GM12872 (cell line): Measurements from ENCODE around the gene SLC28A1.

Experiments
- TF ChIP-seq, protein P1 (sequence below): IDR thresholded peaks from 3 replicates; pipeline ENCODE4 v1.5.1; 2011; ENCODE audit warnings: low read depth, mild to moderate bottlenecking, low read length, moderate library complexity; ENCODE audit not compliant: insufficient read depth

The SLC28A1 gene

DNA sequence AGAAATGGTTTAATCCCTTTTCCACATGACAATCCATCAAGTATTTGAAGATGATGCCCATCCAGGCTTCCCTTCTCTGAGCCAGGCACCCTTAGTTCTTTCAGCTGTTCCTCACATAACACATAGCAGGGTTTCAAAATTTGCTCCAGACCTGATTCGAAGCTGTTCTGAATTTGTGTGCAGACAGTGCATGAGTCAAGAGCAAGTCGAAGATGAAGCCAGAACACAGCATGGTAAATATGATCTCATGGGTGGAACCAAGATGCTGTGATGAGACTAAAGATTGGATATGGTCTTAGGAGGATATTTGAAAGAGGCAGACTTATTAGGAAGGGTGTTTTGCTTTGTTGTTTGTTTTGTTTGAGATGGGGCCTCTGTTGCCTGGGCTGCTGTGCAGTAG lies 64.6 kb downstream of the SLC28A1 start:
- TF ChIP-seq, protein P1, sequence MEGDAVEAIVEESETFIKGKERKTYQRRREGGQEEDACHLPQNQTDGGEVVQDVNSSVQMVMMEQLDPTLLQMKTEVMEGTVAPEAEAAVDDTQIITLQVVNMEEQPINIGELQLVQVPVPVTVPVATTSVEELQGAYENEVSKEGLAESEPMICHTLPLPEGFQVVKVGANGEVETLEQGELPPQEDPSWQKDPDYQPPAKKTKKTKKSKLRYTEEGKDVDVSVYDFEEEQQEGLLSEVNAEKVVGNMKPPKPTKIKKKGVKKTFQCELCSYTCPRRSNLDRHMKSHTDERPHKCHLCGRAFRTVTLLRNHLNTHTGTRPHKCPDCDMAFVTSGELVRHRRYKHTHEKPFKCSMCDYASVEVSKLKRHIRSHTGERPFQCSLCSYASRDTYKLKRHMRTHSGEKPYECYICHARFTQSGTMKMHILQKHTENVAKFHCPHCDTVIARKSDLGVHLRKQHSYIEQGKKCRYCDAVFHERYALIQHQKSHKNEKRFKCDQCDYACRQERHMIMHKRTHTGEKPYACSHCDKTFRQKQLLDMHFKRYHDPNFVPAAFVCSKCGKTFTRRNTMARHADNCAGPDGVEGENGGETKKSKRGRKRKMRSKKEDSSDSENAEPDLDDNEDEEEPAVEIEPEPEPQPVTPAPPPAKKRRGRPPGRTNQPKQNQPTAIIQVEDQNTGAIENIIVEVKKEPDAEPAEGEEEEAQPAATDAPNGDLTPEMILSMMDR, result no peak

DNA sequence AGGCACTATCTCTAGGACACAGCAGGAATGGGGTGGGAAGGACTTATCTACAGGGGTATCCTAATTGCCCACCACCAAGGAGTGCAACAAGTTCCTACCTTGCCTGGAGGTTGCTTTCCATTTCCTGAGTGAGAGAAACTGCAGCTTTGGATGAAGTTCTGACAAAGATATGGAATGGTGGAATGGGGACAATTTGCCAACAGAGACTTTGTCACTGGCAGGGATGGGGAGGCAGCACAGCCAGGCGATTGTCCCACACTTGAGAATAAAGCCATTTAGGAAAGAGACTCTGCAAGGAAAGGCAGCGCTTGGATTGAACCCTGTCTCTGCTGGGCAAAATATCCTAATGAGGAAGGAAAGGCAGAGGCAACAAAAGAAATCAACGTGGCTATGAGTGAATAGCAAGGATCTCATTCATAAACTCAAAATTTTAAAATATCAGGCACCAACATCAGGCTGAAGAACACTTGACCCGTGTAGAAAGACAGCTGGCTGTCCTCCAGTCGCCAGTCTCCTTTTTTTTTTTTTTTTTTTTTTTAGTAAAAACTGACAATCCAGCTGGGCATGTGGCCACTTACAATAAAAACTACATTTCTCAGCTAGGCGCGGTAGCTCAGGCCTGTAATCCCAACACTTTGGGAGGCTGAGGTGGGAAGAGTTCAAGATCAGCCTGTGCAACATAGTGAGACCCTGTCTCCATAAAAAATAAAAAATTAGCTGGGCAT lies 65.5 kb downstream of the SLC28A1 start:
- TF ChIP-seq, protein P1, result no peak

GRCh38 chr15:84950570-84951111 lies 66.2 kb downstream of the SLC28A1 start:
- TF ChIP-seq, protein P1, result no peak

GRCh38 chr15:84951736-84952135 lies 67.3 kb downstream of the SLC28A1 start:
- TF ChIP-seq, protein P1, result no peak

DNA sequence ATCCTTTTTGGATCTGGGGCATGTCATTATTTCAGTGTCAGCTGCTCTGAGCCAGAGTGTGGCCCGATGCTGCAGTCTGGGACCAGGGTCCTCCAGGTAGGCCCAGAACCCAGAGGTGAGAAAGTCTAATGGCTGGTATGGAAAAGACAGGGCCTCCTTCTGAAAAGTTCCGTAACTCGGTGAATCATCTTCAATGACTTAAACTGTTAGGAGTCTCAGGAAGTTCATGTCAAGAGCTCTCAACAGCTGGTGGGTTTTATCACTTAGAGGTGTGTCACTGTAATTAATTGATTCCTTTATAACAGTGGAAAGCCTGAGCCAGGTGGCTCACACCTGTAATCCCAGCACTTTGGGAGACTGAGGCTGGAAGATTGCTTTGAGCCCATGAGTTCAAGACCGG lies 68.7 kb downstream of the SLC28A1 start:
- TF ChIP-seq, protein P1, result no peak

DNA sequence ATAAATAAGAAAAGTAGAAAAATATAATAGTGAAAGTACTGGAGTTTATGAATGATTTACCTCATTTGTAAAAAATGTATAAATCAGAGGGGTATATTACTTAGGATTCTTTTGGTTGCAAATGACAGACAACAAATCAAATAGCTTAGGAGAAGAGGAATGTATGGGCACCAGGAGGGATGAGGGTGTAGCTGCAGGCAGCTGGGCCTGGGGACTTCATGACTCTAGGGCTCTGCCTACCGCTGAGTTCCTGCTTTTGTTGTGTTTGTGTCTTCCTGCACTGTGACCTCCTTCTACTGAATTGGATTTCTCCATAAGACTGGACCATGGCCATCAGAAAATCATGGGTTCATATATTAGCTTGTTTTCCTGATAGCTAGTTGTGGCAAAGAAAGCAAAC lies 69.3 kb downstream of the SLC28A1 start:
- TF ChIP-seq, protein P1, result no peak

GRCh38 chr15:84955089-84955848 lies 70.8 kb downstream of the SLC28A1 start:
- TF ChIP-seq, protein P1, result peak; percentile 81
